ENCODE data around the gene TTC7B. TPM values are rescaled to one million over a fixed set of nuclear protein-coding genes. Genes with fewer than 3 reads are reported as not detected.

Gene TTC7B, protein sequence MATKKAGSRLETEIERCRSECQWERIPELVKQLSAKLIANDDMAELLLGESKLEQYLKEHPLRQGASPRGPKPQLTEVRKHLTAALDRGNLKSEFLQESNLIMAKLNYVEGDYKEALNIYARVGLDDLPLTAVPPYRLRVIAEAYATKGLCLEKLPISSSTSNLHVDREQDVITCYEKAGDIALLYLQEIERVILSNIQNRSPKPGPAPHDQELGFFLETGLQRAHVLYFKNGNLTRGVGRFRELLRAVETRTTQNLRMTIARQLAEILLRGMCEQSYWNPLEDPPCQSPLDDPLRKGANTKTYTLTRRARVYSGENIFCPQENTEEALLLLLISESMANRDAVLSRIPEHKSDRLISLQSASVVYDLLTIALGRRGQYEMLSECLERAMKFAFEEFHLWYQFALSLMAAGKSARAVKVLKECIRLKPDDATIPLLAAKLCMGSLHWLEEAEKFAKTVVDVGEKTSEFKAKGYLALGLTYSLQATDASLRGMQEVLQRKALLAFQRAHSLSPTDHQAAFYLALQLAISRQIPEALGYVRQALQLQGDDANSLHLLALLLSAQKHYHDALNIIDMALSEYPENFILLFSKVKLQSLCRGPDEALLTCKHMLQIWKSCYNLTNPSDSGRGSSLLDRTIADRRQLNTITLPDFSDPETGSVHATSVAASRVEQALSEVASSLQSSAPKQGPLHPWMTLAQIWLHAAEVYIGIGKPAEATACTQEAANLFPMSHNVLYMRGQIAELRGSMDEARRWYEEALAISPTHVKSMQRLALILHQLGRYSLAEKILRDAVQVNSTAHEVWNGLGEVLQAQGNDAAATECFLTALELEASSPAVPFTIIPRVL
- polyA plus RNA-seq (14.0 and 19.9 TPM in 2 replicates), polyA minus RNA-seq (22.9 and 31.3 TPM in 2 replicates)

DNA sequence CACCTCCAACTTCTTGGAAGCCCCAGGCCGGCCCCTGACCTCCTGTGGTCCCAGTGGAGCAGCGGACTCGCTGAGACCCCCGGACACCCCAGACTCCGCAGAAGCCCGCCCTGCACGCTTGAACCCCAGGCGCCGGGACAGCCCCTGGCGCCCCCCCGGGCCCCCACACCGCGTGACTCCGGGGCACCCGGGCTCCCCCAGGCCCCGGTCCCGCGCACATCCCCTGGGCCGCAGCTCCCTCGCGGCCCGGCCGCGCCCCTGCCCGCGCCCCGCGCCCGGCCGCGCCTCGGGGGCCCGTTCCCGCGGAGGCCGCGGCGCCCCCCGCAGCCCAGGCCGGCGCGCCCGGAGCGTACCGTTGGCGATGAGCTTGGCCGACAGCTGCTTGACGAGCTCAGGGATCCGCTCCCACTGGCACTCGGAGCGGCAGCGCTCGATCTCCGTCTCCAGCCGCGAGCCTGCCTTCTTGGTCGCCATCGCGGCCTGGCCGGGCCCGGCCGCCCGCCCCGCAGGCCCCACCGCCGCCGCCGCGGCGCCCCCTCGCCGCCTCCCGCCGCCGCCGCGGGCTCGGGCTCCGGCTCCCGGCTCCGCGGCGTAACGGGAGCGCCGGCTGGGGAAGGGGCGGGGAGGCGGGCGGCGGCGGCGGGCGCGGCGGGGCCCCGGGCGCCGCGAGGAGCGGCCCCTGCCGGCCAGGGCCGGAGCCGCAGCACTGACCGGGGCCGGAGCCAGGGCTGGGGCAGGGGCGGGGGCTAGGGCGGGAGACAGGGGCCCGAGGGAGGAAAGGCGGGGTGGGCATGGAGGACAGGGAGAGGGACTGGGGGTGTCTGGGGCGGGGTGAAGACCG lies at the start of gene TTC7B:
Gene TTC7B (minus strand): TSS at position 609 of the 841 bp plus-strand sequence. CDS start 135 bp downstream, at position 474.
- H3K27ac ChIP-seq (ENCODE audit: low read length) = peak within 1 kb of the TSS; percentile 30

DNA sequence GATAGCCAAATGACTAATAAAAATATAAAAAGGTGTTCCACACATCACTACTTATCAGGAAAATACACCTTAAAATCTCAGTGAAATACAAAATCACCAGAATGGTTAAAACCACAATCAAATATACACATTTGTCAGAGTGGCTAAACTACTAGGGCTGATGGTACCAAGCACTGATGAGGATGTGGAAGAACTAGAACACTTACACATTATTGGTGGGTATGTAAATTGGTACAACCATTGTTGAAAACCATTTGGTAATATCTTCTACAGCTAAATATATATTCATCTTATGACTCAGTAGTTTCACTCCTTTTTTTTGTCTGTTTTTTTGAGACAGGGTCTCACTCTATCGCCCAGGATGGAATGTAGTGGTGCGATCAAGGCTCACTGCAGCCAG lies 48.5 kb upstream of the TTC7B start:
- H3F3A ChIP-seq (ENCODE audit: insufficient read depth, low read length, poor library complexity, severe bottlenecking) = no peaks in the 10 kb centered on the region
- TF ChIP-seq POLR2AphosphoS5 (IDR thresholded peaks at IDR 0.05) = no peak
- TF ChIP-seq TAF1 (IDR thresholded peaks at IDR 0.05; ENCODE audit: low read depth) = no peak
- TF ChIP-seq RAD21 (conservative IDR thresholded peaks at IDR 0.05) = no peak
- TF ChIP-seq MXI1 (conservative IDR thresholded peaks at IDR 0.05; ENCODE audit: poor library complexity, severe bottlenecking) = no peak
- TF ChIP-seq SMC3 (conservative IDR thresholded peaks at IDR 0.05; ENCODE audit: poor library complexity) = no peak
- TF ChIP-seq, protein P1, sequence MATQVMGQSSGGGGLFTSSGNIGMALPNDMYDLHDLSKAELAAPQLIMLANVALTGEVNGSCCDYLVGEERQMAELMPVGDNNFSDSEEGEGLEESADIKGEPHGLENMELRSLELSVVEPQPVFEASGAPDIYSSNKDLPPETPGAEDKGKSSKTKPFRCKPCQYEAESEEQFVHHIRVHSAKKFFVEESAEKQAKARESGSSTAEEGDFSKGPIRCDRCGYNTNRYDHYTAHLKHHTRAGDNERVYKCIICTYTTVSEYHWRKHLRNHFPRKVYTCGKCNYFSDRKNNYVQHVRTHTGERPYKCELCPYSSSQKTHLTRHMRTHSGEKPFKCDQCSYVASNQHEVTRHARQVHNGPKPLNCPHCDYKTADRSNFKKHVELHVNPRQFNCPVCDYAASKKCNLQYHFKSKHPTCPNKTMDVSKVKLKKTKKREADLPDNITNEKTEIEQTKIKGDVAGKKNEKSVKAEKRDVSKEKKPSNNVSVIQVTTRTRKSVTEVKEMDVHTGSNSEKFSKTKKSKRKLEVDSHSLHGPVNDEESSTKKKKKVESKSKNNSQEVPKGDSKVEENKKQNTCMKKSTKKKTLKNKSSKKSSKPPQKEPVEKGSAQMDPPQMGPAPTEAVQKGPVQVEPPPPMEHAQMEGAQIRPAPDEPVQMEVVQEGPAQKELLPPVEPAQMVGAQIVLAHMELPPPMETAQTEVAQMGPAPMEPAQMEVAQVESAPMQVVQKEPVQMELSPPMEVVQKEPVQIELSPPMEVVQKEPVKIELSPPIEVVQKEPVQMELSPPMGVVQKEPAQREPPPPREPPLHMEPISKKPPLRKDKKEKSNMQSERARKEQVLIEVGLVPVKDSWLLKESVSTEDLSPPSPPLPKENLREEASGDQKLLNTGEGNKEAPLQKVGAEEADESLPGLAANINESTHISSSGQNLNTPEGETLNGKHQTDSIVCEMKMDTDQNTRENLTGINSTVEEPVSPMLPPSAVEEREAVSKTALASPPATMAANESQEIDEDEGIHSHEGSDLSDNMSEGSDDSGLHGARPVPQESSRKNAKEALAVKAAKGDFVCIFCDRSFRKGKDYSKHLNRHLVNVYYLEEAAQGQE (IDR thresholded peaks at IDR 0.05; ENCODE audit: borderline replicate concordance) = no peak

More for the DNA sequence above, at the start of gene TTC7B:
- Histone ChIP-seq H3K36me3 (ENCODE audit: insufficient read depth, low read length) (no peaks in the 10 kb centered on the region), H4K20me1 (ENCODE audit: insufficient read depth) (no peaks in the 10 kb centered on the region), H3F3A (ENCODE audit: insufficient read depth, low read length, poor library complexity, severe bottlenecking) (no peaks in the 10 kb centered on the region), H3K27me3 (ENCODE audit: insufficient read depth, low read depth, low read length) (no peaks in the 10 kb centered on the region), H3K79me2 (replicated peaks; ENCODE audit: insufficient read depth, low read length) (peaks cover 27% of the 10 kb centered on the region), H2AFZ (ENCODE audit: low read depth, low read length) (peak within 1 kb of the TSS; percentile 75), H3K9ac (ENCODE audit: low read length) (peak within 1 kb of the TSS; percentile 80), H3K9me3 (ENCODE audit: low read length) (no peaks in the 10 kb centered on the region), H3K9me2 (ENCODE audit: insufficient read depth, low read length) (no peaks in the 10 kb centered on the region), H3K4me2 (ENCODE audit: low read length) (peak within 1 kb of the TSS; percentile 100), H3K4me3 (ENCODE audit: low read length) (peak within 1 kb of the TSS; percentile 86)
- TF ChIP-seq, protein P1 (IDR thresholded peaks at IDR 0.05; ENCODE audit: borderline replicate concordance) = no peak
- TF ChIP-seq MXI1 (conservative IDR thresholded peaks at IDR 0.05; ENCODE audit: poor library complexity, severe bottlenecking) (no peak), SMC3 (conservative IDR thresholded peaks at IDR 0.05; ENCODE audit: poor library complexity) (no peak), POLR2AphosphoS5 (IDR thresholded peaks at IDR 0.05) (no peak), EP300 (conservative IDR thresholded peaks at IDR 0.05; ENCODE audit: poor library complexity, severe bottlenecking) (no peak), RAD21 (conservative IDR thresholded peaks at IDR 0.05) (no peak), EZH2 (IDR thresholded peaks at IDR 0.05; ENCODE audit: borderline replicate concordance, insufficient read depth, low read length, poor library complexity, severe bottlenecking) (no peak)
- TF ChIP-seq, protein P2, sequence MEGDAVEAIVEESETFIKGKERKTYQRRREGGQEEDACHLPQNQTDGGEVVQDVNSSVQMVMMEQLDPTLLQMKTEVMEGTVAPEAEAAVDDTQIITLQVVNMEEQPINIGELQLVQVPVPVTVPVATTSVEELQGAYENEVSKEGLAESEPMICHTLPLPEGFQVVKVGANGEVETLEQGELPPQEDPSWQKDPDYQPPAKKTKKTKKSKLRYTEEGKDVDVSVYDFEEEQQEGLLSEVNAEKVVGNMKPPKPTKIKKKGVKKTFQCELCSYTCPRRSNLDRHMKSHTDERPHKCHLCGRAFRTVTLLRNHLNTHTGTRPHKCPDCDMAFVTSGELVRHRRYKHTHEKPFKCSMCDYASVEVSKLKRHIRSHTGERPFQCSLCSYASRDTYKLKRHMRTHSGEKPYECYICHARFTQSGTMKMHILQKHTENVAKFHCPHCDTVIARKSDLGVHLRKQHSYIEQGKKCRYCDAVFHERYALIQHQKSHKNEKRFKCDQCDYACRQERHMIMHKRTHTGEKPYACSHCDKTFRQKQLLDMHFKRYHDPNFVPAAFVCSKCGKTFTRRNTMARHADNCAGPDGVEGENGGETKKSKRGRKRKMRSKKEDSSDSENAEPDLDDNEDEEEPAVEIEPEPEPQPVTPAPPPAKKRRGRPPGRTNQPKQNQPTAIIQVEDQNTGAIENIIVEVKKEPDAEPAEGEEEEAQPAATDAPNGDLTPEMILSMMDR (IDR thresholded peaks at IDR 0.05; ENCODE audit: poor library complexity, severe bottlenecking) = no peak

More for the DNA sequence above, 48.5 kb upstream of the TTC7B start:
- H3K9me3 ChIP-seq (ENCODE audit: low read length) = no peaks in the 10 kb centered on the region
- H4K20me1 ChIP-seq (ENCODE audit: insufficient read depth) = no peaks in the 10 kb centered on the region
- H3K4me2 ChIP-seq (ENCODE audit: low read length) = no peak overlapping the region
- H3K9ac ChIP-seq (ENCODE audit: low read length) = no peak overlapping the region
- no peaks in the 10 kb centered on the region for H3K79me2 ChIP-seq (replicated peaks; ENCODE audit: insufficient read depth, low read length)
- H3K9me2 ChIP-seq (ENCODE audit: insufficient read depth, low read length) = no peaks in the 10 kb centered on the region
- no peak overlapping the region for H3K4me3 ChIP-seq (ENCODE audit: low read length)
- no peaks in the 10 kb centered on the region for H3K36me3 ChIP-seq (ENCODE audit: insufficient read depth, low read length)
- no peaks in the 10 kb centered on the region for H3K27me3 ChIP-seq (ENCODE audit: insufficient read depth, low read depth, low read length)
- H2AFZ ChIP-seq (ENCODE audit: low read depth, low read length) = no peak overlapping the region
- H3K27ac ChIP-seq (ENCODE audit: low read length) = no peak overlapping the region
